H1 (cell line): ENCODE measurements around the gene ZNF532.

Source experiments
- CBX5 ChIP-seq: fragments of 300-800, 300-1000 bp; sonication (generic); IDR thresholded peaks from 2 replicates; pipeline ENCODE4 v1.7.1; 2016; ENCODE audit warnings: antibody characterized with exemption, low read length, low read depth
- CTCF ChIP-seq, 3 experiments: IDR thresholded peaks; 1 replicate in 2 of 3; 2 replicates in 1 of 3; pipeline versions ENCODE4 v1.5.1 to v1.6.1; 2011; ENCODE audit warnings: low read length in 3 of 3, mild to moderate bottlenecking in 3 of 3, inconsistent platforms in 2 of 3, low read depth in 1 of 3, moderate library complexity in 1 of 3; ENCODE audit not compliant: insufficient read depth in 1 of 3; ENCODE audit errors: control extremely low read depth in 1 of 3
- EP300 ChIP-seq, 2 experiments: IDR thresholded peaks; 1 replicate in 1 of 2; 2 replicates in 1 of 2; pipeline ENCODE4 v1.6.1; 2011 to 2012; ENCODE audit warnings: low read depth in 2 of 2, low read length in 2 of 2, mild to moderate bottlenecking in 2 of 2, borderline replicate concordance in 1 of 2, inconsistent platforms in 1 of 2, moderate library complexity in 1 of 2
- GTF2F1 ChIP-seq: IDR thresholded peaks from 2 replicates; pipeline ENCODE4 v1.6.1; 2012; ENCODE audit warnings: low read depth, low read length, improper control_type of control experiment, borderline replicate concordance
- HDAC6 ChIP-seq: IDR thresholded peaks from one replicate; pipeline ENCODE4 v1.7.1; 2012; ENCODE audit warnings: low read depth, mild to moderate bottlenecking, inconsistent platforms, low read length, moderate library complexity
- MAFK ChIP-seq: IDR thresholded peaks from 2 replicates; pipeline ENCODE4 v1.6.1; 2012; ENCODE audit warnings: low read depth, mild to moderate bottlenecking, improper control_type of control experiment, low read length
- POLR2A ChIP-seq, 2 experiments: IDR thresholded peaks; 1 replicate in 1 of 2; 2 replicates in 1 of 2; pipeline ENCODE4 v1.6.1; 2011; ENCODE audit warnings: low read depth in 2 of 2, low read length in 2 of 2, mild to moderate bottlenecking in 2 of 2; ENCODE audit errors: control extremely low read depth in 1 of 2
- POLR2AphosphoS5 ChIP-seq: IDR thresholded peaks from 2 replicates; pipeline ENCODE4 v1.6.1; 2011; ENCODE audit warnings: low read depth, low read length
- RXRA ChIP-seq: IDR thresholded peaks from 2 replicates; pipeline ENCODE4 v1.6.1; 2011; ENCODE audit warnings: low read depth, mild to moderate bottlenecking, low read length, moderate library complexity; ENCODE audit not compliant: insufficient read depth
- SIN3A ChIP-seq, 2 experiments: IDR thresholded peaks in 1 of 2; conservative IDR thresholded peaks in 1 of 2; 2 replicates each; pipeline ENCODE4 v1.6.1; 2011 to 2012; ENCODE audit warnings: low read length in 2 of 2, improper control_type of control experiment in 1 of 2, low read depth in 1 of 2, mild to moderate bottlenecking in 1 of 2
- SP2 ChIP-seq: IDR thresholded peaks from 2 replicates; pipeline ENCODE4 v1.6.1; 2012; ENCODE audit warnings: mild to moderate bottlenecking, low read length, inconsistent platforms
- SRF ChIP-seq: IDR thresholded peaks from 2 replicates; pipeline ENCODE4 v1.6.1; 2011; ENCODE audit warnings: mild to moderate bottlenecking, low read depth, low read length, moderate library complexity
- USF2 ChIP-seq: IDR thresholded peaks from 2 replicates; pipeline ENCODE4 v1.6.1; 2011; ENCODE audit warnings: low read length, improper control_type of control experiment

- no peak for TF ChIP-seq SP2
- no peak for TF ChIP-seq CTCF (IDR thresholded peaks at IDR 0.05; ENCODE audit: control extremely low read depth in 1 of 3, insufficient read depth in 1 of 3, low read depth in 1 of 3, low read length in 3 of 3)
- TF ChIP-seq GTF2F1, result no peak
- no peak for TF ChIP-seq RXRA
- no peak for TF ChIP-seq CBX5
- no peak for TF ChIP-seq POLR2AphosphoS5
- no peak for TF ChIP-seq HDAC6
- TF ChIP-seq USF2, result no peak
- TF ChIP-seq SRF, result no peak
- TF ChIP-seq MAFK, result no peak
- no peak for TF ChIP-seq SIN3A (conservative IDR thresholded peaks at IDR 0.05 in 1 of 2, IDR thresholded peaks at IDR 0.05 in 1 of 2; ENCODE audit: low read depth in 1 of 2, low read length in 2 of 2)
- TF ChIP-seq EP300 (IDR thresholded peaks at IDR 0.05; ENCODE audit: borderline replicate concordance in 1 of 2, low read depth in 2 of 2, low read length in 2 of 2), result no peak
- TF ChIP-seq POLR2A (IDR thresholded peaks at IDR 0.05; ENCODE audit: control extremely low read depth in 1 of 2, low read depth in 2 of 2, low read length in 2 of 2), result no peak
Measured at GRCh38 chr18:58859907-58860306, 4.8 kb upstream of the ZNF532 start.
